Parietal lobe (tissue), 2 donors: ENCODE data around the gene CCDC144A. TPM values are rescaled to one million over a fixed set of nuclear protein-coding genes. Genes with fewer than 3 reads are reported as not detected.

Experiments
- small RNA-seq: library from RNA; depleted of rRNA; stranded (forward); fragments of <200 nt; gene quantifications from one replicate; pipeline ENCODE3, GENCODE V24; 2014; ENCODE audit warnings: low replicate concordance
- total RNA-seq: library from RNA; depleted of rRNA; stranded (reverse); fragments of >200 nt; gene quantifications from one replicate; pipeline ENCODE4 v1.2.3, GENCODE V29; 2014

The CCDC144A gene
- total RNA-seq, result 84.8 TPM

GRCh38 chr17:16689731-16690281, at the start of gene CCDC144A:
TSS of gene CCDC144A (plus strand) at chr17:16690241. CDS start at chr17:16690401, 160 bp downstream.

DNA sequence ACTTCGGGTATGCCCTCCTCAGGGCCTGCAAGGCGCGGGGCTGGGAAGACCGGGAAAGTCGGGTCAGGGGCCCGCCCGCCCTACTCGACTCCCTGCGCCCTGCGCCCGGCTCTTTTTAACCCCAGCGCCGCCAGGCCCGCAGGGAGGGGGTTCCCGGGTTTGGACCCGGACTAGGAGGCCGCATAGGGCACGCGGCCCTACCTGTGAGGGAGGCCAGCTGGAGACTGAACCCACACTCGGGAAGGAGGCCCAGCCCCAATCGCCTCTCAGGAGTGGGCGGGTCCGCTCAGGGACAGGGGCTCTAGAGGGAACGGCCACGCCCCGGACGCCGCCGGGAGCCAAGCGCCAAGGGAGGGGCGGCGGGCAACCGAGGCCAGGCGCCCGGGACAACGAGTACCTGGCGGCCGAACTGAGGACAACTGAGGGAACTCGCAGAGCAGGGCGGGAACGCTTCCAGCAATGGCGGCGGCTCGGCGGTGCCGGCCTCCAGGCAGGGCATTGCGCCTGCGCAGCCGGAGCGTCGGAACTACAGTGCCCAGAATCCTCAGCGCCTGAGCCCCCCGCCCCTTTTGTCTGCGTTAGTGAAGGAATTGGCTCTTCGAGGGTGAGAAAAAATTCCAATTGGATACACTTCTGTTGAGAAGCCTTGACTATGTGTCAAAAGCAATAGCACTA, 36.5 kb upstream of the CCDC144A start, which contains the start of gene ZNF624:
Gene ZNF624 (minus strand): TSS at position 484 of the 675 bp plus-strand sequence.

Small RNAs within 50 kb of the gene (small RNA-seq; reads per million reads assigned to genes)
- not detected for gene AC022596.1
- not detected for gene RNU6-405P

Other genes with a start within 250 kb of the CCDC144A start
- 7.5 TPM for gene LRRC75A, start 198.0 kb upstream of the CCDC144A start, total RNA-seq
- 32.6 TPM for gene ZNF287, start 121.0 kb upstream of the CCDC144A start, total RNA-seq
- 22.5 TPM for gene ZNF624, start 36.4 kb upstream of the CCDC144A start, total RNA-seq